ENCODE results near the gene CDK11B.
"Not testable (repeated sequence)": the region's sequence is repeated elsewhere in the genome, so short reads cannot be mapped to it uniquely, and the experiment has no call there.

The CDK11B gene

DNA sequence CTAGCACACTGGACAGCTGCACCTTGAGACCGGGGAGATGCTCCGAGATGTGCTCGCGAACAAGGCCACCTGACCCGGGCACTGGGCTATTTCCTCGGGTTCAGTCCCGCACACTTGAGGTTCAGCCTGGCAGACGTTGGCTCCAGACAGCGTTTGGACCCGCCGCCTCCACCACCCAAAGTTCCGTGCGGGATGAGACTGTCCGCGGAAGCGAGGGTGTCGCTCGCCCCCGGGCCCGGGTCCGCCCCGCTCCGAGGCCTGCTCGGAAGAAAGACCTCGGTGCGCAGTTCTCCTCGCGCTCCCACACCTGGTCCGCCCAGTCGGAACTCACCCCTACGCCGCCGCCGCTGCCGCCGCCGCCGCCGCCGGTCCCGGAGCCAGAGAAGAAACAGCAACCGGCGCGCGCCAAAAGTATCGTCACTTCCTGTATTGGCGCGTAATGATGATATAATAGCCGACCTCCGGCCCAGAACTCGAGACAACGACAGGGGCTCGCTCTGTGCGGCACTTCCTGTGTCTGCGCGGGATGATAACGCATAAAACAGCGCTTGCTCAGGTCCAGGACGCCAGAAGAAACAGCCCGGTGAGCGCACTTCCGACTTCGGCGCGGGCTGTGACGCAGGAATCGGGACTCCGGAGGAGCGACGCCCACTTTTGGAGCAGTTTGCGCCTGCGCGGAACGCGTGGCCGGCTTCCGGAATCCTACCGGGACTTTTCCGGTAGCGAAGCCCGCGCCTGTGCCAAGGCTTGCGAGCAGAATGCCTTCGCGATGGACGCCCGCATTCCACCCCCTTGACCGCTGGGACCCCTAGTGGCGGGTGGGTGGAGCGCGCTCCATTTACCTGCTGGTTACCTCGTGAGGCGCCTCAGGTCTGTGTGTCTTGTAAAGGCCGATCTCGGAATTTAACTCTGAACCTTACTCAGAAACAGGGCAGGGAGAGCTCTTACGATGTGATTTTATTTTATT lies at the start of gene CDK11B:
Gene CDK11B (minus strand): TSS at position 422 of the 967 bp plus-strand sequence. CDS start 1,519 bp downstream, outside the sequence.
- peak; percentile 97 for DNase-seq (ENCODE audit: low read depth)

DNA sequence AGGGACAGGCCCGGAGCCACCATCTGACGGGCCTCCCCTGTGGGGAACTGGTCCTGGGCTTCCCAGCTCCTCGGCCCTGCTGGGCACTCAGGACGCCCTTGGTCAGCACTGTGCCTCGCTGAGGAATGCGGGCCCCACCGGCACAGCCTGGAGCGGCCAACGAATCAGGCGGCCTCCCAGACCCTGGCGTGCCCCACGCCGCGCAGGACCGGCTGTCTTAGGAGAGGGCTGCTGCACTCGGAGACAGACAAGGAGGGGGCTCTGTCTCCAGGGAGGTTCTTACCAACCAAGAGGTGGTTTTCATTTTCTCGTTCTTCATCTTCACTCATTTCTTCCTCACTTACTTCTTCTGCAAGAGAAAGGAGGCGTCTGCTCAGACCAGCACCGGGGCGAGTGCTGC lies 49.1 kb upstream of the CDK11B start:
- not testable (repeated sequence) for DNase-seq (ENCODE audit: low read depth)

DNA sequence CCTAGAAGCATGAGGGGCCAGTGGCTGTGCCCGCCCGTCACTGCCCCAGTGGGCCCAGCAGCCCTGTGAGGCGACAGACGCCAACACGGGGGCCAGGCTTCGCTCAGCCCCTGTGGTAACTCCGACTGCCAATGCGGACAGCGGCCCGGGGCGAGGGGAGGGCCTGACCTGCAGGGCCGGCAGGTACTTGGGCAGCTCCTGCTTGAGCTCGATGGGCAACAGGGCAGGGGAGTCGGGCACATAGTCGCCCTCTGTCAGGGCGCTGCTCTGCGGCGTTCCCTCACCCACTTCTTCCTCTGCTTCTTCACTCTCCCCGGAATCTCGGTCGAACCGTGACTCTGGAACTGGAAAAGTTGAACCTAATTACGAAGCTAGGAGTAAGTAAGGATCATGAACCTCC lies 48.4 kb upstream of the CDK11B start:
- not testable (repeated sequence) for DNase-seq (ENCODE audit: low read depth)

DNA sequence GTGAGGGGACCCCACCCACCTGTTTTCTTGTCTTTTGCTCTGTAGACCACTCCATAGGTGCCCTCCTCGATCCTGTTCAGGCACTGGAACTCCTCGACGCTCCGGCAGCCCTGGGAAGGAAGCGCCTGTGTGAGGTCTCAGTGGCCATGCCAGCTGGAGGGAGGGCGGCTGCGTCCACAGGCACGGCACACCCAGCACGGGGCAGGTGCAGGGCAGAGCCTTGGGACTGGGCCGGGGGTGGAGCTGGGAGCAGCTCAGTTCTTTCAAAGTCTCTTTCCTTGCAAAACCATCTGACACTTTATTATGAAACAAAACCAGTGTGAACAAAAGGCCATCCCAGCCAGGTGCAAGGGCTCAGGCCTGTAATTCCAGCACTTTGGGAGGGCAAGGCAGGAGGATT lies 46.8 kb upstream of the CDK11B start:
- DNase-seq (ENCODE audit: low read depth): not testable (repeated sequence)

DNA sequence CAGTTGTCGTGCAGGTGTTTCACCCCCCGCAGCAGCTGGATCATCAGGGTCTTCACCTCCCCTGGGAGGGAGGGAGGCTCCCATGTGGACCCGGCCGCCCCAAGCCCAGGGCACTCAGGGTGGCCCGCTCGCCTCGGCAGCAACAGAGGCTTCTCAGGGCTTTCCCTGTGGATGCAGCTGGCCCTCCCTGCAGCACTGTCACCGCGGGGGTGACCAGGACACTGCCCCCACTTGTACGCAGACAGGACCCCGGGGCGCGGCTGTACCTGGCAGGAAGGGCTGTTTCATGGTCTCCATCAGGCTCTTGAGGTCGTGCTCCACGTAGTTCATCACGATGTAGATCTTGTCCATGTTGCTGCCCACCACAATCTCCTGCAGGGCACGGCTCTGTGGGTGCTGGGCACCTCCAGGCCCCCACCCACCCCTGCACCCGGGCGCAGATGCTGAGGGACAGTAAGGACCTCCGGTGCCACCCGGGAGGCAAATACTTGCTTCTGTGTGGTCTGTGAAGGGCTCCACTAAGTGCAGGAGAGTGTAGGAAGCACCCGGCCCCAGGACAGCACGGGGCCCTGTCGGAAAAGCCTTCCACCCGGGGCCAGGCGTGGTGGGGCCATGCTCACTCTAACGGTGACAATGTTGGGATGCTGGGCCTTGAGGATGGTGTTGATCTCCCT lies 45.6 kb upstream of the CDK11B start:
- DNase-seq (ENCODE audit: low read depth): not testable (repeated sequence)

DNA sequence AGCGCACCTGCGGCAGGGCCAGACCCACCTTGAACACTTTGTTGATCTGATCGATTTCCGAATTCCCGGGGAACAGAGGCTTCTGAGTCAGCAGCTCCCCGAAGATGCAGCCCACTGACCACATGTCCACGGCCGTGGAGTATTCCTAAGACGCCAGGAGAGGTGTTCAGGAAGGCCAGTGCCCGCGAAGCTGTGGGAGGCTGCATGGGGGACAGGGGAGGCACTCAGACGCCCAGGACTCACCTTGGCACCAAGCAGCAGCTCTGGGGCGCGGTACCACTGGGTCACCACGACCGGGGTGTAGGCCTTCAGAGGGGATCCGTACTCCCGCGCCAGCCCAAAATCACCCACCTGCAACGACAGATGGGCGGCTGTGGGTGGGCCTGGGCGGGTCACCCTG lies 45.0 kb upstream of the CDK11B start:
- no peak for DNase-seq (ENCODE audit: low read depth)

DNA sequence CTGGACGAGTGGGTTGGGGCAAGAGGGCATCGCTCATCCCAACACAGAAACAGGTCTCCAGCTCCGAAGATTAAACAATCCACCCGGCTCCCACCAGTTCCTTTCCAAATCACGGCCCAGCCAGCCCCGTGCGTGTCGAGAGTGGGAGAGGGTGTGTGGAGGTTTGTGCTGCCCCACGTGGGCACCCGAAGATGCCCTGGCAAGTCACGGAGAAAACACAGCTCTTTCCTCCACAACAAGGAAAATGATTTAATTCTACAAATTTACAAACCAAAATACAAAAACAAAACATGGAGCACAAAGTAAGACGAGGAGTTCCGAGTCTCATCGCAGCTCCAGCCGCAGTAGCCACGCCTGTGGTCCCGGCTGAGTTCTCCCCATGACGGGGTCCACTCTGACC lies 43.7 kb upstream of the CDK11B start:
- not testable (repeated sequence) for DNase-seq (ENCODE audit: low read depth)

DNA sequence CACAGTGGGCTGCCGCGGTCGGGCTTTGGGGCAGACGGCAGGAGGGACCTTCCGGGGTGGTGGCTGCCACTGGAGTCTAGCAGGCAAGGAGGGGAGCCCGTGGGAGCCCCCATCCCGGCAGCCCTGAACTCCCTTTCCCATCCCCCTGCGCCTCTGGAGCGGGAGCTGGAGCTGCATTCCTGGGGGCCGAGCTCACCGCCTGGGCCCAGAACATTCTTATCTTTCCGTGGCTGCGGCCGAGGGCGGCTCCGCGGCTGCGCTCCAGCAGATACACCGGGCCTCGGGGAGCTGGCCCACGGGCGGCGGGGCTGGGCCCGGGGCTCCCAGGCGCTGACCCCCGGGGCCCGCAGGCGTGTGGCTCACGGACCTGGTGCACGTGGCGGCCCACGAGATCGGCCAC lies 41.8 kb upstream of the CDK11B start:
- DNase-seq (ENCODE audit: low read depth): not testable (repeated sequence)

DNA sequence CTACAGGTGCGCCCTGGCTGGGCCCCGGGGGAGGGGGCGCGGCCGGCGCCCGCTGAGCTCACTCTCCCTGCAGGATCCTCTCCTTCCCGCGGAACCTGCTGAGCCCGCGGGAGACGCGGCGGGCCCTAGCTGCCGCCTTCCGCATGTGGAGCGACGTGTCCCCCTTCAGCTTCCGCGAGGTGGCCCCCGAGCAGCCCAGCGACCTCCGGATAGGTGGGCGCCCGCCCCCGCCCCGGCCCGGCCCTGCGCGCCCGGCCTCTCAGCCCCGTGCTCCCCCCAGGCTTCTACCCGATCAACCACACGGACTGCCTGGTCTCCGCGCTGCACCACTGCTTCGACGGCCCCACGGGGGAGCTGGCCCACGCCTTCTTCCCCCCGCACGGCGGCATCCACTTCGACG lies 41.3 kb upstream of the CDK11B start:
- not testable (repeated sequence) for DNase-seq (ENCODE audit: low read depth)

DNA sequence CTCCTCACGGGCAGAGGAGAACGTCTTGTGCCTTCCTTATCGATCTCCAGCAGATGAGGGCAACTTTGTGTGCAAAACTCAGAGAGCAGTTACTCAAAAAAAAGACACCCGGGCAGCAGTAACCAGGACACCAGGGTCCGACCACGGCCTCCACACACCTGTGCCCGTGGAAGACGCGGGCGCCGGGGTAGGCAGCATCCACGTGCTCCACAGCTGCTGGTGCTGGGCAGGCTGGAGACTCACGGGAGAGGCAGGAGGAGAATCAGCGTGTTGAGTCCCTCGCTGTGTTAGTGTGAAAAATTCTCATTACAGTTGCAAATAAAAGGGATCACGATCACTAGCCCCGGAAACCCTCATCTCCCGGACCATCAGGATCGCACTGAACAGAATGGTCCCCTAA lies 40.3 kb upstream of the CDK11B start:
- not testable (repeated sequence) for DNase-seq (ENCODE audit: low read depth)

DNA sequence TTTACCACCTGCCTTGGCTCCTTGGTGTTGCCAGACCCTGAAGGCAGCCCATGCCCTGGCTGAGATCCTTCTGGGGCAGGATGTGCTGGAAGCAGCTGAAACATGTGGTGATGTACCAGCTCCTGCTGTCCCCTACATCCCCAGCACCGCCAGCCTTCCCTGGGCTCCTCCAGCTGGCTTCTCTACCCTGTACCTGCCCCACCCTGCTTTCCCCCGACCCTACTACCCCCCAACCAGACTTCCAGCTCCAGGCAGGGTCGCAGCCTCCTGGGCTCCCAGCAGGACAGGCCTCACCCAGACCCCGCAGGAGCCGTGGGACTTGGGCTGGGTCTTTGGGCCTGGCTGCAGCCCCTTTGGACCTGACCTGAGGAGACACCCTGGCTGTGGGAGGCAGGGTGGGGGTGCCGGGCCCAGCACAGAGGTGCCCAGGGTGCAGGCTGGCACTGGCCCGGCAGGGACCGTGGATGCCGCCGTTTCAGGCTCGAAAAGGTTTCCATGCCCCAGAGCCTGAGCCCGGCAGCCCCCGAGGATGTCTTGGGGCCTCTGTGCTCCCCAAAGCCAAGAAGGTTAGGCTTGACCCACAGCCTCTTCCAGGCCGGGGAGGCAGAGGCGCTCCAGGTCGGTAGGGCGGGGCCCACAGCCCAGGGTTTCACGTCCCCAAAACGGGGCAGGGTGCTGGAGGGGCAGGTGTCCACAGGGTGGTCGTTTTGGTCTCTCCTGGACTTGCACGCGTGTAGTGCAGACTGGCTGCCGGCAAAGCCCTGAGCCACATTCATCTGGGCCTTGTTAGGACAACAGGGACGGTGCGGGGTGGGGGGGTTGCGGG lies 38.8 kb upstream of the CDK11B start:
- not testable (repeated sequence) for DNase-seq (ENCODE audit: low read depth)

DNA sequence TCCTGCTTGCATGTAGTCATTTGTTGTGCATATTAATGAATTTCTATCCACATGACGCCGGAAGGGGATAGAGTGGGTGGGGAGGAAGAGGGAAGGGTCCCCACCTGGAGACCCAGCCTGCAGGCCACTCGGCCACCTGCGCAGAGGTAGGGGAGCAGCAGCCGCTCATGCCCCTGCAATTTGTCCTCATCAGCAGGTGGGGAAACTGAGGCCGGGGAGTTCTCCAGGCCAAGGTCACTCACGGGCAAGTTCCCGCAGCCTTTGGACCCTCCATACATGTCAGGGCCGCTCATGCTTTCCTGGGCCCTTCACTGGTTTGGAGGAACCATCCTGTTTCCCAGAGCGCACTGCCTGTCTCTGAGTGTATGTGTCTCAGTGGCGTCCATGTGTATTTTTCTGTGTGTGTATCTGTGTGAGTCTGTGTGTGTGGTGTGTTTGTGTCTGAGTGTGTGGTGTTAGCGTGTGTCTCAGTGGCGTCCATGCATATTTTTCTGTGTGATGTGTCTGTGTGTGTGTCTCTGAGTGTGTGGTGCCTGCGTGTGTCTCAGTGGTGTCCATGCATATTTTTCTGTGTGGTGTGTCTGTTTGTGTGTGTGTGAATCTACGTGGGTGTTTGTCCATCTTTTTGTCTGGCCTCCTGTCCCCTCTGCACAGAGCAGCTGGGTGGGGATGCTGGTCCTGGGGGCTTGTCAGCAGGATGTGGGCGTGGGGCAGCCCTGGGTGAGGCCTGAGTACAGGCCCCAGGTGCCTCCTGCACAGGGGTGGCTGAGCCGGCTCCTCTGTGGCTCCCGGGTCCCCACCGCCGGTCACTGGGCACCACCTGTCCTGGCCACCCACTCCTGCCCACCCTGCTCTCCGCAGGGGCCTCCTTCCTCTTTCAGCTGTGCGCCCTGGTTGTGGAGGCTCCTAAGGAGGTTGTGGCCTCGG lies 37.9 kb upstream of the CDK11B start:
- DNase-seq (ENCODE audit: low read depth): not testable (repeated sequence)

DNA sequence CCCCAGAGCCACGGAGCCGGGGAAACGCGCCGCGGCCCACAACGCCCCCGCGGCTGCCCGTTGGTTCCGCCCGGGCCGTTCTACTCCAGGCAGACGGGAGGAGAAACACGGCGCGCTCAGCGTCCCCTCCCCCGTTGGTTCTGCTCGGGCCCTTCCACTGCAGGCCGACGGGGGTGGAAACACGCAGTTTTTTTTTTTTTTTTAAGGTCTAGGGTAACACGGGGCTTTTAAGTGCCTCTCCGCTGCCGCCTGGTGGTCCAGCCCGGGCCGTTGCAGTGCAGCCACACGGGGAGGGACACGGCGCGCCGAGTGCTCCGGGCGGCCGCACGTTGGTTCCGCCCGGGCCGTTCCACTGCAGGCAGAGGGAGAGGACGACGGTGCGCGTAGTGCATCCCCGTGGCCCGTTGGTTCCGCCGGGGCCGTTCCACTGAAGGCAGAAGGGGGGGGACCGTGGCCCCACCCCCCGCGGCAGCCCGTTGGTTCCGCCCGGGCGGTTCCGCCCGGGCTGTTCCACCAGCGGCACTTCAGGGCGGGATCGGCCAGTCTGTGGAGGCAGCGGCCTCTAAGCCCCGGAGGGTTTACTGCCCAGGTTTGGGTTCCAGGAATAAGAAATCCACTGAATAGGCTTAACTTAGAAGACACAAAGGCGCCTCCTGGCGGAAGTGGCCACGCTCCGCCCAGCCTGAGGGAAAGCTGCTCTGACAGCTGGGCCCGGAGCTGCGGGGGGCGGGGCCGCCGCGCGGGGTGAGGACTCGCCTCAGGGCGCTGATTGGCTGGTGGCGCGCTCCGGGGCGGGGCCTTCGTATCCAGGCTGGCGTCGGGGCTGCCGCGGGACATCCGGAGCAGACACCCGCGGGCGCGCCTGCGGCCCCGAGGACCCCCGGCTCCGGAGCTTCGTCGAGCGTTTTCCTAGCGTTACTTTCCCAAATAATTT lies 34.2 kb upstream of the CDK11B start, which contains the start of gene SLC35E2B:
Gene SLC35E2B (minus strand): TSS at position 82 of the 934 bp plus-strand sequence. CDS start 16,096 bp downstream, outside the sequence.
- DNase-seq (ENCODE audit: low read depth): peak; percentile 97

DNA sequence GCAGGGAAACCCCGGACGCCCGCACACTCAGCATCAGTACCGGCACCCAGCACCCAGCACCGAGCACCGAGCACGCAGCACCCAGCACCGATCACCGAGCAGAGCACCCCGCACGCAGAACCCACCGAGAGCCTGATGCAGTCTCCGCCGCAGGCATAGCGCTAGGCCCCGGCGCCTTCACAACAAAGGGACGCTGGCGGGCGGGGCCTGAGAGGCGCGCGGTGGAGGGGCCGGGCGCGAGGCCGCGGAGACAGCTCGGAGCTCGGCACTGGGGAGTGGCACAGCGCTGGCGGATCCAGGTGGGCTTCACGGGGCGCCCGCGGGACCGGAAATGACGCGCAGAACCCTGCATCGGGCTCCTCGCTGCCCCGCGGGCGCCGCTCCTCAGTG lies 33.5 kb upstream of the CDK11B start:
- DNase-seq (ENCODE audit: low read depth): peak; percentile 70

DNA sequence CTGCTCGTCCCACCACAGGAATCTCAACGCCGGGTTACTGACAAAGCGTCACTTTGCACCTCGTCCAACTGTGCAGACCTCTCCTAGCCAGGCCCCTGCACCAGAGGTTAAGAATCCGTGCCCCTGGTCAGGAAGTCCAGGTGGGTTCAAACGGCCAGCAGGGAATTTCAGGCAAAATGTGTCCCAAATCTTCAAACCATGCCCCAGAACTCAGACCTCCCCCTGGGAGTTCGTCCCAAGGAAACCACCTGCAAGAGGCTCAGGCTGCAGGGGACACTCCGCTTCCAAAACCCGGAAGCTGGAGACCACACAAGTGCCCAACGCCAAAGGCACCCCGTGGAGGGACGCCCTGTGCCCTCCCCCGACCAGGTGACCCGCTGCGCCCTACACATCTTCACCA lies 32.6 kb upstream of the CDK11B start:
- not testable (repeated sequence) for DNase-seq (ENCODE audit: low read depth)

DNA sequence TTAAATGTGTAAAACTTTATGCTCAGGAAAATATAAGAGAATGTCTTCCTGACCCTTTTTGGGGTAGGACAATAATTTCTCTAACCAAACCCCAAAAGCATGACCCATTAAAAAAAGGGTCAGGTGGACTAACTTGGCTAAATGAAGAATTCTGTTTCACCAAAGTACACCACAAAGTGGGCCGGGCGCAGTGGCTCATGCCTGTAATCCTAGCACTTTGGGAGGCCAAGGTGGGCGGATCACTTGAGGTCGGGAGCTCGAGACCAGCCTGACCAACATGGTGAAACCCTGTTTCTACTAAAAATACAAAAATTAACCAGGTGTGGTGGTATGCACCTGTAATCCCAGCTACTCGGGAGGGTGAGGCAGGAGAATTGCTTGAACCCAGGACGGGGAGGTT lies 30.7 kb upstream of the CDK11B start:
- DNase-seq (ENCODE audit: low read depth): not testable (repeated sequence)

DNA sequence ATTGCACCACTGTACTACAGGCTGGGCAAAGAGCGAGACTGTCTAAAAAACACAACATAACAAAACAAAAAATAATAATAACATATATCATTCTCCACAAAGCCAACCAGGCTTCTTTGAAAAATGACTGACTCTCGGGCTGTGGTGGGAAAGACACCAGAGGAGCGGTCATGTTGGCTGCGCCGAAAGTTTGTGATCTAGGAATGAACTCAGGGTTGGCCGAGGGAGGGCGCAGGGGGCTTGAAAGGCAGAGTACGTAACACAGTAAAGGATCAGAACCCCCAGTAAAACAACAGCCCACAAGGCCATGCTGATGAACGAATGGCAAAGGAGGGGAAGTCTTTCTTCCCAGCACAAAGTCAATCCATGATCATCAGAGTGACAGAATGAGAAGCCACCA lies 29.0 kb upstream of the CDK11B start:
- no peak for DNase-seq (ENCODE audit: low read depth)

DNA sequence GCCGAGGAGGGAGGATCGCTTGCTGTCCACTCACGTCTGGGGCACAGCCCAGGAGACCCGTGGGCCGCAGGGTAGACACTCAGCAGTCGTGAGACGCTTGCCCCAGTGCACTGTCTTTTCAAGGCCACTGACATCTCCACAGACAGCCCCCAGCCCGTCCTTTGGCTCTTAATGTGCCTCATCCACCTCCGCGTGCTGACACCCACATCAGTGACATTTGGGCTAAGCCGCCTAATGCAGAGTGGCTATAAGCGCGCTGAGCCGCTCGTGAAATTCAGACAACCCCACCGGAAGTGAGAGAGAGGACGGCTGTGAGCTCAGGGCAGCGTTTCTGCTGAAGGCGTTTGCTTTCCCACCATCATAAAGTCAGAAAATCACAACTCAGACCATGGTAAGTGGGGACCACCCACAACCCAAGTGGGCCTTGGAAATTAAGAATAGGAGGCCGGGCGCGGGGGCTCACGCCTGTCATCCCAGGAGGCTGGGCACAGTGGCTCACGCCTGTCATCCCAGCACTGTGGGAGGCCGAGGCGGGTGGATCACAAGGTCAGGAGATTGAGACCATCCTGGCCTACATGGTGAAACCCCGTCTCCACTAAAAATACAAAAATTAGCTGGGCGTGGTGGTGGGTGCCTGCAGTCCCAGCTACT lies 25.4 kb upstream of the CDK11B start:
- DNase-seq (ENCODE audit: low read depth): no peak

All from CMK (cell line).